Loucy (cell line): ENCODE results near the gene UQCR10.

ENCODE experiments used
- H2AFZ ChIP-seq: fragments of 200-600 bp; sonication (generic); 2 replicates; pipeline ENCODE4 v1.6.0; 2016; ENCODE audit warnings: antibody characterized with exemption, mild to moderate bottlenecking, low read length, moderate library complexity
- H3F3A ChIP-seq: fragments of 200-600 bp; 2 replicates; pipeline ENCODE4 v1.6.0; 2016; ENCODE audit warnings: antibody characterized with exemption, low read depth, mild to moderate bottlenecking
- H3K27me3 ChIP-seq: fragments of 200-600 bp; sonication (generic); 2 replicates; pipeline ENCODE4 v1.6.1; 2014; ENCODE audit warnings: low read length, mild to moderate bottlenecking; ENCODE audit not compliant: insufficient read depth, poor library complexity, severe bottlenecking
- H3K36me3 ChIP-seq: fragments of 200-600 bp; sonication (generic); 2 replicates; pipeline ENCODE4 v1.6.1; 2016; ENCODE audit warnings: low read length; ENCODE audit not compliant: insufficient read depth
- H3K4me1 ChIP-seq: fragments of 200-600 bp; sonication (generic); 2 replicates; pipeline ENCODE4 v1.5.1; 2014; ENCODE audit warnings: low read length, mild to moderate bottlenecking; ENCODE audit not compliant: insufficient read depth, poor library complexity, severe bottlenecking
- H3K4me2 ChIP-seq: fragments of 200-600 bp; sonication (generic); 2 replicates; pipeline ENCODE4 v1.6.0; 2014; ENCODE audit warnings: antibody characterized with exemption, low read length, low read depth, mild to moderate bottlenecking; ENCODE audit not compliant: poor library complexity, severe bottlenecking
- H3K4me3 ChIP-seq: fragments of 200-600 bp; sonication (generic); 2 replicates; pipeline ENCODE4 v1.5.1; 2014; ENCODE audit warnings: low read length, mild to moderate bottlenecking, mixed read lengths; ENCODE audit not compliant: poor library complexity, severe bottlenecking
- H3K79me2 ChIP-seq: fragments of 200-600 bp; sonication (generic); 2 replicates; pipeline ENCODE4 v1.6.1; 2014; ENCODE audit warnings: low read length; ENCODE audit not compliant: insufficient read depth
- H3K9ac ChIP-seq: fragments of 200-600 bp; sonication (generic); 2 replicates; pipeline ENCODE4 v1.6.0; 2014; ENCODE audit warnings: mild to moderate bottlenecking, low read depth, low read length, moderate library complexity; ENCODE audit not compliant: poor library complexity, severe bottlenecking
- H3K9me2 ChIP-seq: fragments of 200-600 bp; sonication (generic); replicated peaks from 2 replicates; pipeline ENCODE4 v1.6.1; 2016; ENCODE audit warnings: low read depth, low read length, mixed read lengths
- H3K9me3 ChIP-seq: fragments of 200-600 bp; sonication (generic); 2 replicates; pipeline ENCODE4 v1.6.1; 2014; ENCODE audit warnings: mild to moderate bottlenecking, antibody characterized with exemption, low read length, low read depth; ENCODE audit not compliant: insufficient read depth
- H4K20me1 ChIP-seq: fragments of 200-600 bp; sonication (generic); 2 replicates; pipeline ENCODE4 v1.6.0; 2014; ENCODE audit warnings: antibody characterized with exemption, low read length, mild to moderate bottlenecking; ENCODE audit not compliant: insufficient read depth, poor library complexity, severe bottlenecking
- EZH2phosphoT487 ChIP-seq: fragments of 200-600 bp; IDR thresholded peaks from 2 replicates; pipeline ENCODE4 v1.6.1; 2018; ENCODE audit warnings: antibody characterized with exemption, mild to moderate bottlenecking, moderate library complexity, borderline replicate concordance
- TF ChIP-seq, protein P1 (sequence below): fragments of 200-600 bp; sonication (generic); conservative IDR thresholded peaks from 2 replicates; pipeline ENCODE4 v1.5.1; 2014; ENCODE audit warnings: mild to moderate bottlenecking, antibody characterized with exemption, low read length

UQCR10 gene

DNA sequence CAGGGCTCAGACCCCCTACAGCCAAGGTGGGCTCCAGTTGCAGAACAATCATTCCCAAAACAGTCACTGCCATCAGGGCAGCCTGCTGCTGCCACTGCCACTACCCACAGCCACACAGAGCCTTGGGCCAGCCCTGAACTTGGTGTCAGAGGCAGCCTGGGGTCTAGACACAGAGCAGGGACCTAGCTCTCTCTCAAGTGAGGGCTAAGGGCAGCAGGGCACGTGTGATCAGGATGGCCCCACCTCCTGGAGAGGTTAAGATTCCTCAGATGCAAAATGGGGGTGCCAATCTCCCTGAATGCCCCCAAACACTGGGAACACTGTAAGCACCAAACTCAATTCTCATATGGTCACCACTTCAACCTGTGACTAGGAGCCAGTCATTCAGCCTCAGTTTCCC, 31.8 kb upstream of the UQCR10 start:
- Histone ChIP-seq H3K9ac (no peak overlapping the region), H3K4me3 (no peak overlapping the region), H2AFZ (no peak overlapping the region), H3K4me2 (no peak overlapping the region), H3K9me3 (no peaks in the 10 kb centered on the region), H3K36me3 (no peaks in the 10 kb centered on the region), H3F3A (no peaks in the 10 kb centered on the region), H4K20me1 (no peaks in the 10 kb centered on the region), H3K9me2 (no peaks in the 10 kb centered on the region), H3K4me1 (no peaks in the 10 kb centered on the region), H3K79me2 (no peaks in the 10 kb centered on the region), H3K27me3 (no peaks in the 10 kb centered on the region)
- TF ChIP-seq, protein P1, sequence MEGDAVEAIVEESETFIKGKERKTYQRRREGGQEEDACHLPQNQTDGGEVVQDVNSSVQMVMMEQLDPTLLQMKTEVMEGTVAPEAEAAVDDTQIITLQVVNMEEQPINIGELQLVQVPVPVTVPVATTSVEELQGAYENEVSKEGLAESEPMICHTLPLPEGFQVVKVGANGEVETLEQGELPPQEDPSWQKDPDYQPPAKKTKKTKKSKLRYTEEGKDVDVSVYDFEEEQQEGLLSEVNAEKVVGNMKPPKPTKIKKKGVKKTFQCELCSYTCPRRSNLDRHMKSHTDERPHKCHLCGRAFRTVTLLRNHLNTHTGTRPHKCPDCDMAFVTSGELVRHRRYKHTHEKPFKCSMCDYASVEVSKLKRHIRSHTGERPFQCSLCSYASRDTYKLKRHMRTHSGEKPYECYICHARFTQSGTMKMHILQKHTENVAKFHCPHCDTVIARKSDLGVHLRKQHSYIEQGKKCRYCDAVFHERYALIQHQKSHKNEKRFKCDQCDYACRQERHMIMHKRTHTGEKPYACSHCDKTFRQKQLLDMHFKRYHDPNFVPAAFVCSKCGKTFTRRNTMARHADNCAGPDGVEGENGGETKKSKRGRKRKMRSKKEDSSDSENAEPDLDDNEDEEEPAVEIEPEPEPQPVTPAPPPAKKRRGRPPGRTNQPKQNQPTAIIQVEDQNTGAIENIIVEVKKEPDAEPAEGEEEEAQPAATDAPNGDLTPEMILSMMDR = no peak
- no peak for TF ChIP-seq EZH2phosphoT487

DNA sequence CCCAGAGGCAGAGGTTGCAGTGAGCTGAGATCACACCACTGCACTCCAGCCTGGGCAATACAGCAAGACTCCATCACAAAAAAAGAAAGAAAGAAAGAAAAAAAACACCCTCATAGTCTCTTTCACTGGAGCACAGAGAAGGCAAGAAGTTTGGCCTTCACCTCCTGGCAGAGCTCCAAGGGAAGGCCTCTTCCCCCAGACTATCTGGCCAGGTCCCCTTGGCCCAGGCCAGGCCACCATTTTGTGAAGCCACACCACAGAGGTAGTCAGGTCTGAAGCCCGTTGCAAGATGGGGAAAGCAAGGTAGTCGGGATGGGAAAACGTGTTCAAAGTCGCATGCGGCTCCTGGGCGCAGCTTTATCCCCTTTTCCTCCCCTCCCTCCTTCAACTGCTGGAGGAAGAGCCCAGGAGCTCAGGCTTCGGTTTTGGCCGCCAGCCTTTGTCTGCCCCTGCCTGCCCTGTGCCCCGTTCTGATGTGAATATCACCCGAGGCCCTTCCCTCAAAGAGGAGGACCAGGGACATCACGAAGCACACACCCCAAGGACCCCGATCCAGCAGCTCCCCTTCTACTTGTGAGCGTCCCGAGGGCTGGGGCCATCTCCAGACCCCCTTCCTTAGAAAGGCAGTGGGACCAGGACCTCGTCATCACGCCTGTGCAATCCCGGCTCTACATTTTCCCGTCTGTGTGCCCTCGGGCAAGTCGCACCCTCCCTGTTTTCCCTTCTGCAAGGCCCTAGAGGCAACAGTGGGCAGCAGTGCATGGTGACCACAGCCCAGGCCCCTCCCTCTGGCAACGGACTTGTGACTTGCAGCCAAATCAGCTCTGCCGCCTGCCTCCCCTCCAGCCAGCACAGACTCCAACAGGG, 29.7 kb upstream of the UQCR10 start:
- Histone ChIP-seq H3F3A (no peaks in the 10 kb centered on the region), H3K4me2 (no peak overlapping the region), H3K36me3 (no peaks in the 10 kb centered on the region), H3K9me2 (no peaks in the 10 kb centered on the region), H3K4me3 (no peak overlapping the region), H4K20me1 (no peaks in the 10 kb centered on the region), H3K79me2 (no peaks in the 10 kb centered on the region), H3K9me3 (no peaks in the 10 kb centered on the region), H3K9ac (no peak overlapping the region), H3K4me1 (no peaks in the 10 kb centered on the region), H2AFZ (no peak overlapping the region), H3K27me3 (no peaks in the 10 kb centered on the region)
- TF ChIP-seq, protein P1 = no peak
- TF ChIP-seq EZH2phosphoT487 = no peak

DNA sequence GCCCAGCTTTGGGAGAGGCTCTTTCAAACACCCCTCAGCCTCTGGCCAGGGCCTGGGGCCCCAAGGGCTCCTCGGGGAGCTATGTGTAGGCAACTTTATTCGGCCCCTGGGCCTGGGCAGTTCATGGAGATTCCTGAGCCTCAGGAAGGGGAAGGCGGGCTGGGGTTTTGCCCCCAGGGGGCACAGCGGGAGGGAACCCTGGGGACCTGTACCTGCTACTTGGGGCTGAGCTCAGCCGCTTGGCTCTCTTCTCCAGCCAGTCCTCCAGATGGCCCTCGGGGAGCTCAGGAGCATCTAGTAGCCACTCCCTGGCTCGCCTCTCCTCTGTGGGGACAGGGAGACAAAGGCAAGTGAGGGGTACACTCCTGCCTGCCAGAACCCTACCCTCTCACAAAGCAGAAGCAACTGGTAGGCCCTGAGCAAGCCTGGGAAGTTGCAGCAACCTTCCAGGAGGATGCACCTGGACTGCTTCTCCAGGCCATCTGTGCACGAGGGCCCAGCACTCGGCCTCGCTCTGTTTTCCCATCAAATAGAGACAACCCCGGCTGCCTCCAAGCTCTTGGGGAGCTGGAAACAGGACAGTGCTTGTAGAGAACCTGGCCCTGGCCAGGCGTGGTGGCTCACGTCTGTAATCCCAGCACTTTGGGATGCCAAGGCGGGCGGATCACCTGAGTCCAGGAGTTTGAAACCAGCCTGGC, 28.9 kb upstream of the UQCR10 start:
- TF ChIP-seq, protein P1 = no peak
- TF ChIP-seq EZH2phosphoT487 = no peak
- Histone ChIP-seq H3K9me3 (no peaks in the 10 kb centered on the region), H3K4me2 (no peak overlapping the region), H3K4me3 (no peak overlapping the region), H3K9me2 (no peaks in the 10 kb centered on the region), H3K36me3 (no peaks in the 10 kb centered on the region), H4K20me1 (no peaks in the 10 kb centered on the region), H2AFZ (no peak overlapping the region), H3K9ac (no peak overlapping the region), H3K79me2 (no peaks in the 10 kb centered on the region), H3K27me3 (no peaks in the 10 kb centered on the region), H3K4me1 (no peaks in the 10 kb centered on the region), H3F3A (no peaks in the 10 kb centered on the region)
